Upper lobe of right lung (tissue), 1 donor: ENCODE measurements around the gene OR2AE1. TPM values are rescaled to one million over a fixed set of nuclear protein-coding genes. Genes with fewer than 3 reads are reported as not detected.

ENCODE experiments used
- ATAC-seq: fragments of 200-7000 bp; cut with Tn5 transposase; one replicate; pipeline ENCODE4 v1.9.1; 2020; ENCODE audit warnings: mild to moderate bottlenecking, moderate library complexity
- DNase-seq: peaks from one replicate; pipeline ENCODE4 v3.0.0-alpha.2; 2020
- H3K27ac ChIP-seq: fragments of 200-600 bp; one replicate; pipeline ENCODE4 v1.8.0; 2022
- H3K27me3 ChIP-seq: fragments of 200-600 bp; one replicate; pipeline ENCODE4 v1.8.0; 2022; ENCODE audit warnings: mild to moderate bottlenecking
- H3K36me3 ChIP-seq: fragments of 200-600 bp; one replicate; pipeline ENCODE4 v1.8.0; 2022
- H3K4me1 ChIP-seq: fragments of 200-600 bp; one replicate; pipeline ENCODE4 v1.8.0; 2022
- H3K4me3 ChIP-seq: fragments of 200-600 bp; one replicate; pipeline ENCODE4 v1.8.0; 2022; ENCODE audit warnings: mild to moderate bottlenecking
- H3K9me3 ChIP-seq: fragments of 200-600 bp; one replicate; pipeline ENCODE4 v1.8.0; 2022
- intact Hi-C: fragments of 100-400 bp; cut with DNase I; formaldehyde crosslinking; loops from one replicate; pipeline ENCODE4 v1.11.0; 2022
- total RNA-seq: library from RNA; stranded (reverse); fragmentation: NEBNext Ultra II Directional; extraction: Animal tissue kit (Norgen Biotek cat#: 25700); gene quantifications from one replicate; pipeline ENCODE4 v1.2.1, GENCODE V29; 2021
- TF ChIP-seq, protein P1 (sequence below): fragments of 200-600 bp; IDR thresholded peaks from one replicate; pipeline ENCODE4 v1.8.0; 2022; ENCODE audit warnings: antibody characterized with exemption
- donor health status: DM: no; HTN: yes; CAD: no; lungs with severe emphysema.

OR2AE1 gene
- total RNA-seq, 1 donor from 2014 or later = not detected

DNA sequence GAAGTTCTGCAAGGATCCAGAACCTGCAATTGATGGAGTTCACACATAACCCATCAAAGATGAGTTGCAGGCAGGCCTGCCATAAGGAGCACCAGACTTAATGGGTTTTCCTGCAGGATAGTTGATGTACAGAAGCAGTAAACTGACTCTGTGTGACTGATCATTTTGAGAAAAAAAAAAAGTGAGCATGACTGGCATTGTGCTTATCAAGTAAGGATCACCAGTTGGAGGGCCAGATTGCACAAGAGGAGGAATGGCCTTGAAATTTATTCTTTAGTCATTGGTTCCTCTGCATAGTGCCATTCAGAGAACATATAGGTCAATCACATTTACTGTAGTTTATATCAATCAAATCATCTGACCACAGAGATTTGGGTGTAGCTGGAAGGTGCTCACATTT, 45.2 kb downstream of the OR2AE1 start:
- DNase-seq (no peak), ATAC-seq (no peak)
- Histone ChIP-seq H3K9me3 (no peaks in the 10 kb centered on the region), H3K4me1 (peaks cover 11% of the 10 kb centered on the region), H3K27me3 (no peaks in the 10 kb centered on the region), H3K36me3 (no peaks in the 10 kb centered on the region), H3K27ac (no peak overlapping the region), H3K4me3 (no peak overlapping the region)
- TF ChIP-seq, protein P1, sequence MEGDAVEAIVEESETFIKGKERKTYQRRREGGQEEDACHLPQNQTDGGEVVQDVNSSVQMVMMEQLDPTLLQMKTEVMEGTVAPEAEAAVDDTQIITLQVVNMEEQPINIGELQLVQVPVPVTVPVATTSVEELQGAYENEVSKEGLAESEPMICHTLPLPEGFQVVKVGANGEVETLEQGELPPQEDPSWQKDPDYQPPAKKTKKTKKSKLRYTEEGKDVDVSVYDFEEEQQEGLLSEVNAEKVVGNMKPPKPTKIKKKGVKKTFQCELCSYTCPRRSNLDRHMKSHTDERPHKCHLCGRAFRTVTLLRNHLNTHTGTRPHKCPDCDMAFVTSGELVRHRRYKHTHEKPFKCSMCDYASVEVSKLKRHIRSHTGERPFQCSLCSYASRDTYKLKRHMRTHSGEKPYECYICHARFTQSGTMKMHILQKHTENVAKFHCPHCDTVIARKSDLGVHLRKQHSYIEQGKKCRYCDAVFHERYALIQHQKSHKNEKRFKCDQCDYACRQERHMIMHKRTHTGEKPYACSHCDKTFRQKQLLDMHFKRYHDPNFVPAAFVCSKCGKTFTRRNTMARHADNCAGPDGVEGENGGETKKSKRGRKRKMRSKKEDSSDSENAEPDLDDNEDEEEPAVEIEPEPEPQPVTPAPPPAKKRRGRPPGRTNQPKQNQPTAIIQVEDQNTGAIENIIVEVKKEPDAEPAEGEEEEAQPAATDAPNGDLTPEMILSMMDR = no peak
- intact Hi-C loops = no loop called here

DNA sequence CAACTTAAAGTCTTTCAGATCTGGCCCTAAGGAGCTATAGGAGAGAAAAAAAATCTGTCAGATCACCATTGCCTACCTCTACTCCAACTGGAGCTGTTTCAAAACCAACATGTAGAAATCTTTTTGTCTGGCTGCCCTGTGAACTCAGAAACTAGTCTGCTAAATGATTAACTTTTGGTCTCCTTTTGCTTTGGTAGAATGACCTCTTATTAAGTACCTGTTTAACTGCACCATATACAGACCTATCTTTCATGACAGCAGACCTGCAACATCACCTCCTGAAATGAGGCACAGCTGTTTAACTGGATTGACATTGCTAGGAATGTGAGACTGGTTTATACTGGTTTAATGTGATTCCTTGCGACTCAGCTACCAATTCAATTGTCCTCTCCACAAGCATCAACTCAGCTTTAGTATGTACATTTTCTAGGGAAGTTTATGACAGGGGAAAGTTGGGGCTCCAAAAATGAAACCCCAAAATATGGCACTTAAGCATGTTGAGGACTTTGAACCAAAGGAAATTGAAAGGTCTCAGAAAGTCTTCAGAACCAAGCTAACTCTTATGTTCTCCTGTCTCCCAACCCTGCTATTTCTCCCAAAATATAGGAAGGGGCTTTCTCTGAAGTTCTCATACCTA, 47.2 kb downstream of the OR2AE1 start:
- DNase-seq = no peak
- Histone ChIP-seq H3K4me1 (peaks cover 11% of the 10 kb centered on the region), H3K27me3 (no peaks in the 10 kb centered on the region), H3K36me3 (no peaks in the 10 kb centered on the region), H3K4me3 (no peak overlapping the region), H3K9me3 (no peaks in the 10 kb centered on the region), H3K27ac (no peak overlapping the region)
- intact Hi-C loops = no loop called here
- TF ChIP-seq, protein P1 = no peak
- ATAC-seq = peak; percentile 61

DNA sequence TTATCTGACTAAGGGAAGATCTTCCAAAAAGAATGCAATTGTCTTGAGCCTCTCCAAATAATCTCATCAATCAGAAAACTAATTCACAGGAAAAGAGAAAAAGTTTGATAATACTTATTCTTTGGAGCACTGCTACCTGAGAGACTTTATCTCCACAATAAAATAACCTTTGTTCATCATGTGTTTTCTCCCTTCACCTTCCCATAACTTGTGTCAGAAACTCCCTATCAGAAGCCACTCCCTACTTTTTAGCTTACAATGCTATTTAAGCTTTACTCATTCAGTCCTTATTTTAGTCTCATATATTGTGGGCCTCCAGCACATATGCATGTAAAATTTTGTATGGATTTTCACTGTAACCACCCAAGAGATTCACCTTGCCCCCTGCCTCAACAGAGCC, 48.0 kb downstream of the OR2AE1 start:
- no peaks in the 10 kb centered on the region for H3K9me3 ChIP-seq

DNA sequence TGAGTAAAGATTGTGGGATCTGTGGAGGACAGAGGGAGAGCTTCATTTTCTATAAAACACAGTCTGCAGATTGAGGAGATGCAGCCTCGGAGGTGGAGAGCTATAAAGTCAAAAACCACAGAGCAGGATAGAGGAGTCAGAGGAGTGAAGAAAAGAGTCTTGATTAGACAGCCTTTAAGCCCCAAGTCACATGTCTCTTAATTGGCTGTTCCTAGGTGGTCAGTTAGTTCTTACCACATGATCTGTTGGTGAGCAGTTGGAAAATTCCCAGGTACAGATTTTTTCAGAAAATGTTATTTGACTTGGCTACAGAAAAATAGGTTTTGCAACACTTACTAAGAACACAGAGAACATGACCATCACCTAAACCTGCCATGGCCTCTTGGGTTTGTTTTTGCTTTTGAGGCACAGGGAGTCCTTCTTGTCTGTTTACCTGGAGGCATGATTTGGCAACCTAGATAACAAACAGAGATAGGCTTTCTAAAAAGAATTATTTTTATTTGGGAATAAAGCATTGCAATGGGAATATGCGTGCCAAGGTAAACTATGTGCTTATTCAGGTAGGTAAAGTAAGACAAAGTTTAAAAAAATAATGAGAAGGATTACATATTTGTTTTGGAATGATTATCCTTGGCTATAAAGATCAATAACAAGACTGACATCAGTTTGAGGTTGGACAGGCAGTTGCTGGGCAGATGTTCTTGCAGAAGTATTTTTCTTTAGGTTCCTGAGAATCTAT, 49.6 kb downstream of the OR2AE1 start:
- intact Hi-C loops = no loop called here
- Histone ChIP-seq H3K4me1 (peaks cover 11% of the 10 kb centered on the region), H3K9me3 (no peaks in the 10 kb centered on the region), H3K27ac (no peak overlapping the region), H3K4me3 (no peak overlapping the region), H3K36me3 (no peaks in the 10 kb centered on the region), H3K27me3 (no peaks in the 10 kb centered on the region)
- DNase-seq = no peak
- TF ChIP-seq, protein P1 = no peak
- peak; percentile 64 for ATAC-seq

More for the DNA sequence above, 48.0 kb downstream of the OR2AE1 start:
- H3K36me3 ChIP-seq = no peaks in the 10 kb centered on the region
- no peak overlapping the region for H3K4me3 ChIP-seq
- H3K4me1 ChIP-seq = peaks cover 11% of the 10 kb centered on the region
- intact Hi-C loops = no loop called here
- no peak for ATAC-seq
- no peak overlapping the region for H3K27ac ChIP-seq
- TF ChIP-seq, protein P1 = no peak
- no peaks in the 10 kb centered on the region for H3K27me3 ChIP-seq
- DNase-seq = no peak

Other genes with a start within 250 kb of the OR2AE1 start
- gene CYP3A5, start 197.0 kb downstream of the OR2AE1 start, total RNA-seq = 15.1 TPM
- gene CYP3A7, start 141.8 kb downstream of the OR2AE1 start, total RNA-seq = 1.6 TPM
- gene CYP3A4, start 92.8 kb downstream of the OR2AE1 start, total RNA-seq = not detected
- gene CYP3A43, start 49.0 kb downstream of the OR2AE1 start, total RNA-seq = not detected
- 32.6 TPM for gene TRIM4, start 42.5 kb upstream of the OR2AE1 start, total RNA-seq
- gene GJC3, start 52.6 kb upstream of the OR2AE1 start, total RNA-seq = not detected
- gene AZGP1, start 99.0 kb upstream of the OR2AE1 start, total RNA-seq = 87.7 TPM
- 57.5 TPM for gene ZKSCAN1, start 138.6 kb upstream of the OR2AE1 start, total RNA-seq
- 10.0 TPM for gene ZSCAN21, start 172.7 kb upstream of the OR2AE1 start, total RNA-seq
- 22.4 TPM for gene ZNF3, start 204.7 kb upstream of the OR2AE1 start, total RNA-seq
- gene COPS6, start 211.9 kb upstream of the OR2AE1 start, total RNA-seq = 69.5 TPM
- gene MCM7, start 224.4 kb upstream of the OR2AE1 start, total RNA-seq = 48.7 TPM
- gene AP4M1, start 224.6 kb upstream of the OR2AE1 start, total RNA-seq = 16.8 TPM
- gene TAF6, start 242.3 kb upstream of the OR2AE1 start, total RNA-seq = 34.9 TPM
- gene CNPY4, start 242.6 kb upstream of the OR2AE1 start, total RNA-seq = 9.8 TPM
- gene MBLAC1, start 249.9 kb upstream of the OR2AE1 start, total RNA-seq = 3.0 TPM